HEK293 (cell line): ENCODE results near the gene FEM1A.

Source experiments
- EGR2 ChIP-seq: fragments of 450-650 bp; formaldehyde crosslinking; IDR thresholded peaks from 2 replicates; pipeline ENCODE4 v1.5.1; 2016; ENCODE audit warnings: low read depth, missing biosample characterization, missing genetic modification characterization
- GLIS2 ChIP-seq: fragments of 450-650 bp; formaldehyde crosslinking; IDR thresholded peaks from 2 replicates; pipeline ENCODE4 v1.5.1; 2016; ENCODE audit warnings: missing biosample characterization, missing genetic modification characterization
- SP7 ChIP-seq: fragments of 450-650 bp; formaldehyde crosslinking; IDR thresholded peaks from 2 replicates; pipeline ENCODE4 v1.5.1; 2016; ENCODE audit warnings: missing biosample characterization, missing genetic modification characterization
- WT1 ChIP-seq: fragments of 450-650 bp; formaldehyde crosslinking; IDR thresholded peaks from 2 replicates; pipeline ENCODE4 v1.5.1; 2016; ENCODE audit warnings: missing biosample characterization, missing genetic modification characterization
- ZBTB20 ChIP-seq: fragments of 450-650 bp; formaldehyde crosslinking; IDR thresholded peaks from 2 replicates; pipeline ENCODE4 v1.5.1; 2016; ENCODE audit warnings: missing biosample characterization, missing genetic modification characterization
- ZBTB21 ChIP-seq: fragments of 450-650 bp; formaldehyde crosslinking; IDR thresholded peaks from 2 replicates; pipeline ENCODE4 v1.5.1; 2017; ENCODE audit warnings: missing biosample characterization, missing genetic modification characterization
- ZBTB48 ChIP-seq: fragments of 450-650 bp; formaldehyde crosslinking; IDR thresholded peaks from 2 replicates; pipeline ENCODE4 v1.5.1; 2016; ENCODE audit warnings: missing biosample characterization, missing genetic modification characterization
- ZBTB8A ChIP-seq: fragments of 450-650 bp; formaldehyde crosslinking; IDR thresholded peaks from 2 replicates; pipeline ENCODE4 v1.5.1; 2016; ENCODE audit warnings: missing biosample characterization, missing genetic modification characterization
- ZFHX2 ChIP-seq: fragments of 450-650 bp; formaldehyde crosslinking; conservative IDR thresholded peaks from 2 replicates; pipeline ENCODE4 v1.5.1; 2016; ENCODE audit warnings: missing biosample characterization, missing genetic modification characterization
- ZFP69B ChIP-seq: fragments of 450-650 bp; formaldehyde crosslinking; IDR thresholded peaks from 2 replicates; pipeline ENCODE4 v1.5.1; 2016; ENCODE audit warnings: missing biosample characterization, missing genetic modification characterization
- ZNF10 ChIP-seq: fragments of 450-650 bp; formaldehyde crosslinking; IDR thresholded peaks from 2 replicates; pipeline ENCODE4 v1.5.1; 2017; ENCODE audit warnings: missing biosample characterization, missing genetic modification characterization
- ZNF132 ChIP-seq: fragments of 450-650 bp; formaldehyde crosslinking; IDR thresholded peaks from 2 replicates; pipeline ENCODE4 v1.5.1; 2017; ENCODE audit warnings: missing biosample characterization, missing genetic modification characterization, borderline replicate concordance
- ZNF157 ChIP-seq: fragments of 450-650 bp; formaldehyde crosslinking; IDR thresholded peaks from 2 replicates; pipeline ENCODE4 v1.5.1; 2016; ENCODE audit warnings: missing biosample characterization, missing genetic modification characterization
- ZNF184 ChIP-seq: fragments of 450-650 bp; IDR thresholded peaks from 2 replicates; pipeline ENCODE4 v1.5.1; 2018; ENCODE audit warnings: missing biosample characterization, mild to moderate bottlenecking, missing genetic modification characterization
- ZNF311 ChIP-seq: fragments of 450-650 bp; formaldehyde crosslinking; IDR thresholded peaks from 2 replicates; pipeline ENCODE4 v1.5.1; 2017; ENCODE audit warnings: missing biosample characterization, missing genetic modification characterization, borderline replicate concordance
- ZNF341 ChIP-seq: fragments of 450-650 bp; formaldehyde crosslinking; IDR thresholded peaks from 2 replicates; pipeline ENCODE4; 2016; ENCODE audit warnings: low read depth, missing biosample characterization, missing genetic modification characterization
- ZNF426 ChIP-seq: fragments of 450-650 bp; formaldehyde crosslinking; IDR thresholded peaks from 2 replicates; pipeline ENCODE4 v1.5.1; 2017; ENCODE audit warnings: missing biosample characterization, missing genetic modification characterization, mild to moderate bottlenecking, inconsistent platforms, moderate library complexity
- ZNF561 ChIP-seq: fragments of 450-650 bp; IDR thresholded peaks from 2 replicates; pipeline ENCODE4 v1.5.1; 2018; ENCODE audit warnings: missing biosample characterization, missing genetic modification characterization, borderline replicate concordance
- ZNF600 ChIP-seq: fragments of 450-650 bp; formaldehyde crosslinking; IDR thresholded peaks from 2 replicates; pipeline ENCODE4 v1.5.1; 2016; ENCODE audit warnings: missing biosample characterization, missing genetic modification characterization
- ZNF654 ChIP-seq: fragments of 450-650 bp; formaldehyde crosslinking; IDR thresholded peaks from 2 replicates; pipeline ENCODE4 v1.5.1; 2016; ENCODE audit warnings: low read depth, missing biosample characterization, missing genetic modification characterization
- ZNF658 ChIP-seq: fragments of 450-650 bp; formaldehyde crosslinking; IDR thresholded peaks from 2 replicates; pipeline ENCODE4; 2016; ENCODE audit warnings: missing biosample characterization, missing genetic modification characterization
- ZNF670 ChIP-seq: fragments of 450-650 bp; formaldehyde crosslinking; IDR thresholded peaks from 2 replicates; pipeline ENCODE4 v1.5.1; 2016; ENCODE audit warnings: missing biosample characterization, missing genetic modification characterization, low read depth
- ZNF830 ChIP-seq: fragments of 450-650 bp; IDR thresholded peaks from 2 replicates; pipeline ENCODE4 v1.5.0; 2018; ENCODE audit warnings: missing biosample characterization, missing genetic modification characterization, low read depth, mild to moderate bottlenecking, moderate library complexity
- ZNF843 ChIP-seq: fragments of 450-650 bp; formaldehyde crosslinking; IDR thresholded peaks from 2 replicates; pipeline ENCODE4 v1.5.1; 2016; ENCODE audit warnings: missing biosample characterization, missing genetic modification characterization
- ZXDB ChIP-seq: fragments of 450-650 bp; formaldehyde crosslinking; IDR thresholded peaks from 2 replicates; pipeline ENCODE4 v1.5.1; 2016; ENCODE audit warnings: missing biosample characterization, missing genetic modification characterization
- TF ChIP-seq, protein P1 (sequence below): fragments of 450-650 bp; IDR thresholded peaks from 2 replicates; pipeline ENCODE4 v1.5.1; 2018; ENCODE audit warnings: missing biosample characterization, mild to moderate bottlenecking, missing genetic modification characterization
- TF ChIP-seq, protein P2 (sequence below): fragments of 450-650 bp; formaldehyde crosslinking; IDR thresholded peaks from 2 replicates; pipeline ENCODE4 v1.5.1; 2017; ENCODE audit warnings: missing biosample characterization, mild to moderate bottlenecking, missing genetic modification characterization, moderate library complexity
- TF ChIP-seq, protein P3 (sequence below): fragments of 450-650 bp; formaldehyde crosslinking; IDR thresholded peaks from 2 replicates; pipeline ENCODE4 v1.5.1; 2016; ENCODE audit warnings: missing biosample characterization, missing genetic modification characterization
- TF ChIP-seq, protein P4 (sequence below): fragments of 450-650 bp; formaldehyde crosslinking; IDR thresholded peaks from 2 replicates; pipeline ENCODE4 v1.5.1; 2016; ENCODE audit warnings: missing biosample characterization, missing genetic modification characterization
- TF ChIP-seq, protein P5 (sequence below): fragments of 450-650 bp; formaldehyde crosslinking; IDR thresholded peaks from 2 replicates; pipeline ENCODE4 v1.5.1; 2017; ENCODE audit warnings: missing biosample characterization, missing genetic modification characterization
- TF ChIP-seq, protein P6 (sequence below): fragments of 450-650 bp; formaldehyde crosslinking; IDR thresholded peaks from 2 replicates; pipeline ENCODE4 v1.5.1; 2016; ENCODE audit warnings: missing biosample characterization, missing genetic modification characterization, low read depth

Gene FEM1A

DNA sequence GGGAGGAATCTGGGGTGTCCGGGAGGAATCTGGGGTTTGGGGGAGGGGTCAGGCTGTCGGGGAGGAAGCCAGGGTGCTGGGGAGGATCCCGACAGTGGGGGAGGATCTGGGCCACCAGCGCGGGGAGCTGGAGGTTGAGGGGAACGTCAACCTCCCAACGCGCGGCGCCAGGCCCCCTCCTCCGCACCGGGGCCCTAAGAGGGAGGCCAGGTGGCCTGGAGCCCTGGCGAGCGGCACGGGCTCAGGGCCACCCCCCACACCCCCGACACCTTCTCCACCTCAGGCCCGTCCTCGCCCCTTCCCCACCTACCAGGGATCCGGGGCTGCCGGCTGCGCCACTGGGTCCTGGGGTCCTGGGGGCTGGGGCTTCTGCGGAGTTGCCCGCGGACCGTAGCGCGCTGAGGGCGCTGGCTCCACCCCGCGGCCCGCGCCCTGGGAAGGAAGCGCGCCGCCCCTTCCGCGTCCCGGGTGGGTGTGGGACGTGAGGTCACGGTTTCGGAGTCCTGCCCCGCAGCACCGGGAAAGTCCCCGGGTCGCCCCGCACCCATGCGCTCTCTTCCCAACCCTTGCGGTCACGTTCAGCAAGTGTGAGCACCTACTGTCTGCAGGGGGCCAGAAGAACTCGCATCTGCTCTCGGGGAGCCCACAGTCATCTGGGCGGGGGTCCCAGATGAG is 39.9 kb downstream of the FEM1A start, which contains the start of gene TICAM1 (continued):
- TF ChIP-seq ZNF658 (no peak), ZNF654 (tag by site-specific recombination) (no peak), ZBTB8A (tag by site-specific recombination) (0 out of 2 replicates have a peak, but pooled peaks have one; percentile 61), ZNF184 (no peak), ZNF311 (tag by site-specific recombination) (no peak), ZNF341 (tag by site-specific recombination) (no peak), GLIS2 (tag by site-specific recombination) (peak; percentile 63), SP7 (tag by site-specific recombination) (no peak), ZBTB48 (peak; percentile 67), ZNF830 (no peak), ZNF10 (tag by site-specific recombination) (no peak), ZBTB21 (tag by site-specific recombination) (no peak), ZFHX2 (peak; percentile 65), ZNF132 (tag by site-specific recombination) (no peak), EGR2 (tag by site-specific recombination) (no peak; the same call in 1 of the 2 replicates), ZBTB20 (tag by site-specific recombination) (peak; percentile 45; the same call in 1 of the 2 replicates), ZNF157 (tag by site-specific recombination) (no peak), ZNF561 (tag by site-specific recombination) (0 out of 2 replicates have a peak, but pooled peaks have one; percentile 51), WT1 (tag by site-specific recombination) (peak; percentile 12; the same call in 1 of the 2 replicates), ZFP69B (no peak), ZXDB (peak; percentile 49; the same call in 1 of the 2 replicates), ZNF426 (tag by site-specific recombination) (no peak), ZNF670 (tag by site-specific recombination) (no peak), ZNF843 (tag by site-specific recombination) (0 out of 2 replicates have a peak, but pooled peaks have one; percentile 18), ZNF600 (tag by site-specific recombination) (peak; percentile 42; the same call in 1 of the 2 replicates)
- TF ChIP-seq, protein P1, sequence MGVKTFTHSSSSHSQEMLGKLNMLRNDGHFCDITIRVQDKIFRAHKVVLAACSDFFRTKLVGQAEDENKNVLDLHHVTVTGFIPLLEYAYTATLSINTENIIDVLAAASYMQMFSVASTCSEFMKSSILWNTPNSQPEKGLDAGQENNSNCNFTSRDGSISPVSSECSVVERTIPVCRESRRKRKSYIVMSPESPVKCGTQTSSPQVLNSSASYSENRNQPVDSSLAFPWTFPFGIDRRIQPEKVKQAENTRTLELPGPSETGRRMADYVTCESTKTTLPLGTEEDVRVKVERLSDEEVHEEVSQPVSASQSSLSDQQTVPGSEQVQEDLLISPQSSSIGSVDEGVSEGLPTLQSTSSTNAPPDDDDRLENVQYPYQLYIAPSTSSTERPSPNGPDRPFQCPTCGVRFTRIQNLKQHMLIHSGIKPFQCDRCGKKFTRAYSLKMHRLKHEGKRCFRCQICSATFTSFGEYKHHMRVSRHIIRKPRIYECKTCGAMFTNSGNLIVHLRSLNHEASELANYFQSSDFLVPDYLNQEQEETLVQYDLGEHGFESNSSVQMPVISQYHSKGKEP (tag by site-specific recombination), result no peak
- TF ChIP-seq, protein P2, sequence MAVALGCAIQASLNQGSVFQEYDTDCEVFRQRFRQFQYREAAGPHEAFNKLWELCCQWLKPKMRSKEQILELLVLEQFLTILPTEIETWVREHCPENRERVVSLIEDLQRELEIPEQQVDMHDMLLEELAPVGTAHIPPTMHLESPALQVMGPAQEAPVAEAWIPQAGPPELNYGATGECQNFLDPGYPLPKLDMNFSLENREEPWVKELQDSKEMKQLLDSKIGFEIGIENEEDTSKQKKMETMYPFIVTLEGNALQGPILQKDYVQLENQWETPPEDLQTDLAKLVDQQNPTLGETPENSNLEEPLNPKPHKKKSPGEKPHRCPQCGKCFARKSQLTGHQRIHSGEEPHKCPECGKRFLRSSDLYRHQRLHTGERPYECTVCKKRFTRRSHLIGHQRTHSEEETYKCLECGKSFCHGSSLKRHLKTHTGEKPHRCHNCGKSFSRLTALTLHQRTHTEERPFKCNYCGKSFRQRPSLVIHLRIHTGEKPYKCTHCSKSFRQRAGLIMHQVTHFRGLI, result no peak
- TF ChIP-seq, protein P3, sequence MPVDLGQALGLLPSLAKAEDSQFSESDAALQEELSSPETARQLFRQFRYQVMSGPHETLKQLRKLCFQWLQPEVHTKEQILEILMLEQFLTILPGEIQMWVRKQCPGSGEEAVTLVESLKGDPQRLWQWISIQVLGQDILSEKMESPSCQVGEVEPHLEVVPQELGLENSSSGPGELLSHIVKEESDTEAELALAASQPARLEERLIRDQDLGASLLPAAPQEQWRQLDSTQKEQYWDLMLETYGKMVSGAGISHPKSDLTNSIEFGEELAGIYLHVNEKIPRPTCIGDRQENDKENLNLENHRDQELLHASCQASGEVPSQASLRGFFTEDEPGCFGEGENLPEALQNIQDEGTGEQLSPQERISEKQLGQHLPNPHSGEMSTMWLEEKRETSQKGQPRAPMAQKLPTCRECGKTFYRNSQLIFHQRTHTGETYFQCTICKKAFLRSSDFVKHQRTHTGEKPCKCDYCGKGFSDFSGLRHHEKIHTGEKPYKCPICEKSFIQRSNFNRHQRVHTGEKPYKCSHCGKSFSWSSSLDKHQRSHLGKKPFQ (tag by site-specific recombination), result 0 out of 2 replicates have a peak, but pooled peaks have one; percentile 35
- TF ChIP-seq, protein P4, sequence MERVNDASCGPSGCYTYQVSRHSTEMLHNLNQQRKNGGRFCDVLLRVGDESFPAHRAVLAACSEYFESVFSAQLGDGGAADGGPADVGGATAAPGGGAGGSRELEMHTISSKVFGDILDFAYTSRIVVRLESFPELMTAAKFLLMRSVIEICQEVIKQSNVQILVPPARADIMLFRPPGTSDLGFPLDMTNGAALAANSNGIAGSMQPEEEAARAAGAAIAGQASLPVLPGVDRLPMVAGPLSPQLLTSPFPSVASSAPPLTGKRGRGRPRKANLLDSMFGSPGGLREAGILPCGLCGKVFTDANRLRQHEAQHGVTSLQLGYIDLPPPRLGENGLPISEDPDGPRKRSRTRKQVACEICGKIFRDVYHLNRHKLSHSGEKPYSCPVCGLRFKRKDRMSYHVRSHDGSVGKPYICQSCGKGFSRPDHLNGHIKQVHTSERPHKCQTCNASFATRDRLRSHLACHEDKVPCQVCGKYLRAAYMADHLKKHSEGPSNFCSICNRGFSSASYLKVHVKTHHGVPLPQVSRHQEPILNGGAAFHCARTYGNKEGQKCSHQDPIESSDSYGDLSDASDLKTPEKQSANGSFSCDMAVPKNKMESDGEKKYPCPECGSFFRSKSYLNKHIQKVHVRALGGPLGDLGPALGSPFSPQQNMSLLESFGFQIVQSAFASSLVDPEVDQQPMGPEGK, result peak; percentile 64
- TF ChIP-seq, protein P5, sequence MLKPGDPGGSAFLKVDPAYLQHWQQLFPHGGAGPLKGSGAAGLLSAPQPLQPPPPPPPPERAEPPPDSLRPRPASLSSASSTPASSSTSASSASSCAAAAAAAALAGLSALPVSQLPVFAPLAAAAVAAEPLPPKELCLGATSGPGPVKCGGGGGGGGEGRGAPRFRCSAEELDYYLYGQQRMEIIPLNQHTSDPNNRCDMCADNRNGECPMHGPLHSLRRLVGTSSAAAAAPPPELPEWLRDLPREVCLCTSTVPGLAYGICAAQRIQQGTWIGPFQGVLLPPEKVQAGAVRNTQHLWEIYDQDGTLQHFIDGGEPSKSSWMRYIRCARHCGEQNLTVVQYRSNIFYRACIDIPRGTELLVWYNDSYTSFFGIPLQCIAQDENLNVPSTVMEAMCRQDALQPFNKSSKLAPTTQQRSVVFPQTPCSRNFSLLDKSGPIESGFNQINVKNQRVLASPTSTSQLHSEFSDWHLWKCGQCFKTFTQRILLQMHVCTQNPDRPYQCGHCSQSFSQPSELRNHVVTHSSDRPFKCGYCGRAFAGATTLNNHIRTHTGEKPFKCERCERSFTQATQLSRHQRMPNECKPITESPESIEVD (tag by site-specific recombination), result no peak
- TF ChIP-seq, protein P6, sequence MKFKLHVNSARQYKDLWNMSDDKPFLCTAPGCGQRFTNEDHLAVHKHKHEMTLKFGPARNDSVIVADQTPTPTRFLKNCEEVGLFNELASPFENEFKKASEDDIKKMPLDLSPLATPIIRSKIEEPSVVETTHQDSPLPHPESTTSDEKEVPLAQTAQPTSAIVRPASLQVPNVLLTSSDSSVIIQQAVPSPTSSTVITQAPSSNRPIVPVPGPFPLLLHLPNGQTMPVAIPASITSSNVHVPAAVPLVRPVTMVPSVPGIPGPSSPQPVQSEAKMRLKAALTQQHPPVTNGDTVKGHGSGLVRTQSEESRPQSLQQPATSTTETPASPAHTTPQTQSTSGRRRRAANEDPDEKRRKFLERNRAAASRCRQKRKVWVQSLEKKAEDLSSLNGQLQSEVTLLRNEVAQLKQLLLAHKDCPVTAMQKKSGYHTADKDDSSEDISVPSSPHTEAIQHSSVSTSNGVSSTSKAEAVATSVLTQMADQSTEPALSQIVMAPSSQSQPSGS (tag by site-specific recombination), result no peak
